Kidney glomerular epithelial cell (primary cell): ENCODE measurements around the gene ARID1B.
A peak's percentile ranks its signal among the peaks of the same experiment; 100 is the strongest.

Experiments
- DNase-seq: peaks from one replicate; lab custom pipeline; 2025; lab: John Stamatoyannopoulos, UW

The ARID1B gene

DNA sequence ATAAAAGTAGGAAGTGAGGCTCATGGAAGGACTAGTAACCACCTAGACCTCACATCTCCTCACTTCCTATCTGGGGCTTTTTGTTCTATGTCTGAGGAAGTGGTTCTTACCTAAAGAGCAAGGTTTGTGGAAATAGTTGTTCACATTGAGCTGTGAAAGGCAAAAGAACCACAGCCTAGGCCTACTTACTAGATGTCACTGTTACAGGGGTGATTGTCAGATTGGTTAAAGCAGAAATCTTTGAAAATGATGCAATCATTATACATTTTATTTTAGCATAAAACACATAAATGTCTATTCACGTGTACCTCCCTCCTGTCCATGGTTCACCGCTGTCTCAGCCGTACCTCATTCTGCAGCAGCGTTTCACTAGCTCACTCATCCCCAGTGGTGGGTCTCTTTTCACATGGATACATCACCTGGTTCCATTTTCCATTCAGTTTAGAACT is 277.4 kb downstream of the ARID1B start:
- no peak for DNase-seq

DNA sequence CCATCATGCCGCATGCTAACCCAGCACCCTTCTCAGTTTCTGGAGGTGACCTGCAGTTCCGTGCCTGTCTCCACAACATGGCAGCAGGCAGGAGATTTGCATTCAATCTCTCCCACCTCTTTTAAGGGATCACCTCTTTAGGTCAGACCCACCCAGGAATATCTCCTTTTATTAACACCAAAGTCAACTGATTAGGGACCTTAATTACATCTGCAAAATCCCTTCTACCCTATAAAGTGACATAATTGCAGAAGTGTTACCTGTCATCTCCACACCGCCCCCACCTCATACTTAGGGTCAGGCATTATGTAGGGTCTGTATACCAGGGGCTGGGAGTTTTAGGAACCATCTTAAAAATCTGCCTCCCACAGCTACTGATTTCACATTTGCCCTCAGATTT is 278.7 kb downstream of the ARID1B start:
- DNase-seq = no peak

DNA sequence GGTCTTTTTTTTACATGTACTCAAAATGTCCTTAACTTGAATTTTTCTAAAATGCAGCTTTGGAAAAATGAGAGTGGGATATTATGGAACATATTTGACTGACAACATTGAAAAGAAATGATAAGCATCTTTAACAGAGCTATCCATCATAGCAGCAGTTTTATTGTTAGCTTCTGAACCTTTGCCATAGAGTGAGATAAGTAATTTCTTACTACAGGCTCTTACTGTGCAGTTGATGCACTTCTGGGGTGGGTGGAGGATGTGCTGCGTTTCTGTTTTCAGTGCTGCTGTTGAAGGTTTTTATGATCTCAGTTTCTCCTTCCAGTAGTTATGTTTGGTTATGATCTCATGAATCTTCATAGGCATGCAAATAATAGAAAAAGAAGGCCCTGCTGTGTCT is 279.1 kb downstream of the ARID1B start:
- DNase-seq = no peak

GRCh38 chr6:157058574-157058973 is 281.4 kb downstream of the ARID1B start:
- no peak for DNase-seq

DNA sequence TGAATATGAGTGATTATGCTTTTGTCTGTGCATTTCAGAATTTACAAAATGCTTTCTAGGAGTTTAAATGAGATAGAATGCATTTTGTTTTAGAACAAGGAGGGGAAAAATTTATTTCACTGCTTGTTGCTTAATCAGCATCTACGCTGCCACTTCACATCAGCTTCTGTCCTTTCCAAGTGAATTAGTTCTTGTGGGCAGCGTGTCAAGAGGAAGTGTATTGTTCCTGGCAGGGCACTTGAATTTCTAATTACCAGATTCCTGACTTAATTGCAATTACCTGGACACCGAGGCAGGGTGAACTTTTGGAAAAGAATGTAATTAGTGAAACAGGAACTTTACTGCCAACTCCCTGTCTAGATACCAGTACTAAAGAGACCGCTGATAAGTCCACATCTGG is 282.6 kb downstream of the ARID1B start:
- DNase-seq = no peak

- DNase-seq = peak; percentile 32
Observed at GRCh38 chr6:157060440-157060952, 283.3 kb downstream of the ARID1B start.

DNA sequence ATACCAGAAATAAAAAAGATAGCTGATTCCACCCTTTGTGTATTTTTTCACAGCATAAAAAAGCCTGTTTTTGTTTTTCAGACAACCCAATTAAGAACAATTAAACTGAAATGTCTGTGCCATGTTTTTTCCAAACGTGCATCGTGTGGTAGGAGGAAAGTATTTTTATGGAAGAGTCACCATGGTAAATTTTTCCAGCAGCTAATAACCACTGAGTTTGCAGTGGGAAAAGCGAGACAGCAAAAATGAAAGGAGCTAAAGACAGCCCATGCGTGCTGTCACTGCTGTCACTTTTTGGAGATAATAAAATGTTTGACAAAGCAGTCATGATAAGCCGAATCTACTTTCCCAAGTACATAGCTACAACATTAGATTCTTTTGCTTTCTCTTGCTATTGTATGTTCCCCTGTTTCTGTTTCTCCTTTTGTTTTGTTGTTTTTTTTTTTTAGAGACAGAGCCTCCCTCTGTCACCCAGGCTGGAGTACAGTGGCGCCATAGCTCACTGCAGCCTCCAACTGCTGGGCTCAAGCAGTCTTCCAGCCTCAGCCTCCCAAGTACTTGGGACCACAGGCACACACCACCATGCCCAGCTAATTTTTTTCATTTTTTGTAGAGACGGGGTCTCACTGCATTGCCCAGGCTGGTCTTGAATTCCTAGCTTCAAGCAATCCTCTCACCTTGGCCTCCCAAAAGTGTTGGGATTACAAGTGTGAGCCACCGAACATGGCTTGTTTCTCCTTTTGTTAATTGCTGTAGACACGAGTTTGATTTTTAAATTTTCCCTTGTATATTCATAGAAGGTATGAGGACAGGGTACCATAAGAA is 284.8 kb downstream of the ARID1B start:
- no peak for DNase-seq

DNA sequence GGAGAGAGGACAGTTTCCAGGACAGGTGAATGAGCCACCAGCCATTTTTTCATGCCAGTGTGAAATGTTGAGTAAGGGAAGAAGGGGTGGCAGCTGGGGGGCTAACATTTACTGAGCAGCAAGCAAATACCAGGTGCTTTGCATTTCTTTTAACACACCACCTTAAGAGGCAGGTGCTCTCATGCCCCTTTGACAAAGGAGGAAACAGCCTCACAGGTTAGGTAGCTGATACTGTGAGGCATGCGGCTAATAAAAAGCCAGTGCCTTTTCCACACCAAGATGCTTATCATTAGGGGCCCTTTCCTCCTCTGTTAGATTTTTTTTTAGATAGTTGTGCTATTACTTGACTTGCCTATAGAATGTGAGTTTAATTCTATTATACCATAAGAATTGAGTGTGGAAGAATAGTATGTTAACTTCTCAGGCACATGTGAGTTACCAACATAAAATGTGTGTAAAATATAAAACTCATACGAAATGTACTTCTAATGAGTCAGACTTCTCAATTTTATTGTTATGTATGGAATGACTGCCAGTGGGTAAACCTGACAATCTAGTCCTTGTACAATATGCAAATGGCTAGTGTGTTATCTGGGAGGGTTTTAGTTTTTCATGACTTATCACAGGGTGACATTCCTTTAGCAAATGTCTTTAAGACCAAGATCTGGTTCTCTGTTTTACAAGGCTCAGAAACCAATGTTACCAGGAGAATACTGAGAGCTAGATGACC is 286.2 kb downstream of the ARID1B start:
- no peak for DNase-seq

- DNase-seq = no peak
Observed at GRCh38 chr6:157063923-157064322, 286.7 kb downstream of the ARID1B start.

DNA sequence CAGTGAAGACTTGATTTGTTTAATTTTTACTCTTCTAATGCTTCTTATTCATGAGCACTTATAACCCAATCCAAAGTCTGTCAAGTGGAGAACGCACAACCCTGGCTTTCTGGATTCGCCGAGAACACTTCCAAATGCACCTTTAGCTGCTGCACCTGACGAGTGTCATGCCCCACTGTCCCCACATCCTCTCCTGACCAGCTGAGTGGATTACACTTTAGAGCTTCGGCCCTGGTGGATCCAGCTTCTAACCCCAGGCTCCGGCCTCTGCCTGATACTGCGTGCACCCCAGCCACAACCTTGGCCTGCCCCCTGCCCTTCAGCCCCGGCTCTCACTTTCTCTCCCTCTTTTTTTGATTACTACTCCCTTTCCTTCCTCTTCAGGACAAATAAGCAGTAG is 287.3 kb downstream of the ARID1B start:
- DNase-seq = no peak

DNA sequence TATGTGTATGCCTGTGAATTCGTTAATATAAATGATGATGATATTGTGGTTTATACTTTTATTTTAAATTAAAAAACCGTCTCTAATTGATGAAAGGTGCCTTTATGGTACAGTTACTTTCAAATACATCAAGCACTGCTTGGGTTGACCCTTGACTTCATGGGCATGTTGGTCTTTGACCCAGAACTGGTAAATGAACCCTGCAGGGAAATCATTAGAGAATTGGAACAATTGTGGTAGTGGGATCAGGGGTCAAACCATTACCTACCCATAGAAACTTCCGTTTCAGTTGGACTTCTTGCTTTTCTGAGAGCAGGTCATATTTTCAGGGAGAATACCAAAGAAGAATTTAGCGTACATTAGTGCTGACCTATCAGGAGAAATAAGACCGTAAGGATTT is 288.2 kb downstream of the ARID1B start:
- DNase-seq = no peak

DNA sequence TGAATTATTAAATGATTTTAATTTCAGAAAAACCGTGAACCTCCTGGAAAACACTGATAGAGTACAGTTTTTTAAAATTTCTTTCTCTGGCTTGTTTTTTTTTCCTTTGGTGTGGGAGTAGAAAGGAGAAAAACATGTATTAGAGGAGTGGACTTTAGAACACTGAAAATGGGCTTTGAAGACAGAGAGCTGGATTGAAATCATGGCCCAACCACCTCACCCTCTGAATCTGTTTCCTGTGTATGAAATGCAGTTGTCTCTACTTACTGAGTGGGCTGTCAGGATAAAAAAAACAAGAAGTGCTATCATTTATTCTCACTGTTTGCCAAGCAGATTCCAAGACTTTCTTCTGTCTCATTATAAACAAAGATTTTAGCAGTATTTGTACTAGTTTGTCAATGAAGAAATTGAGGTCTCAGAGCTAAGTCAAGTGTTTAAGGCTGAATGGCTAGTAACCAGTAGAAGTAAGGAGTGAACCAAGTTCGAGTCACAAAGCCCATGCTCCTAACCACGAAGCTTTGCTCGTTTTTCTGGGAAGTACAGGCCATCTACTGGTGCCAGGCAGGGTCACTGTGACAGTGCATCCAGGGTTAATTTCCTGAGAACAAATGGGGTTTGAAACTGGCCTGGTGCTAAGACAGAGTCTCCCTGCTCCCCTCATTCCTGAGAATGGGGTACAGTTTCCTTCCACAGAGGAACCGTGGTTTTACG is 289.8 kb downstream of the ARID1B start:
- no peak for DNase-seq

DNA sequence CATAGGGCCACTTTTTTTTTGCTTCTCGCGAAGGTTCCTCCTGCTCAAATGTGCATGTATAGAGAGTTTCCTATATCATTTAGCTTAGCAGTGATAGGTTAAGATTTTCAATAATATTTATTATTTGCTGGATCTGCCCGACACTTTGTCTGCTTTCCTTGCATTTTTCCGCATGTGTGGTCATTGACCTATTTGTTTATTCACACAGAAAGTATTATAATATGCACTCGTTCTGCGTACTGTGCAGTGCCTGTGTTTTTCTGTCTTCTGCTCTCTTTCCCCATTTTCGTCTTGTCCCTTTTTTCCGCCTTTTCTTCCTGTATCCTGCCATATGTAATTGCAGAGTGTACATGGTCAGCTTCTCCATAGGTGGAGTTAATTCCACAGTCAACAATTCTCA is 290.3 kb downstream of the ARID1B start:
- DNase-seq = no peak

- peak; percentile 61 for DNase-seq
Observed at GRCh38 chr6:157068691-157069324, 291.6 kb downstream of the ARID1B start.

DNA sequence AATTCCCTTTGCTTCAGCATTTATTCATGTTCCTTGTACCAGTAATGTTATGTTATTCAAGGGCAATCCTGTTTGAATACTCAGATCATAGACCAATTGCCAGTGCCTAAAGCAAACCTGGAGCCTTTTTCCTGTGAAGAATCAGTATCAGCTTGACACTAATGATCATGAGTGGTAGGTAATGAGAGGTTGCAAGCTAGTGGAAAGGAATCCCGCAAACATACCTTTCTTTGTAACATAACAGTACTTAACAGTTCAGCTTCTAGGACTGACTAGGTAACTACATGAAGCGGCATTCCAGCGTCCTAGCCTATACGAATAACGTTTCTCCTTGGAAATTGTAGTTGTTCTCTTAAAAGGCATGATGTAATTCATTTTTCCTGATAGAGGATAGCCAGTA is 292.4 kb downstream of the ARID1B start:
- peak; percentile 38 for DNase-seq

DNA sequence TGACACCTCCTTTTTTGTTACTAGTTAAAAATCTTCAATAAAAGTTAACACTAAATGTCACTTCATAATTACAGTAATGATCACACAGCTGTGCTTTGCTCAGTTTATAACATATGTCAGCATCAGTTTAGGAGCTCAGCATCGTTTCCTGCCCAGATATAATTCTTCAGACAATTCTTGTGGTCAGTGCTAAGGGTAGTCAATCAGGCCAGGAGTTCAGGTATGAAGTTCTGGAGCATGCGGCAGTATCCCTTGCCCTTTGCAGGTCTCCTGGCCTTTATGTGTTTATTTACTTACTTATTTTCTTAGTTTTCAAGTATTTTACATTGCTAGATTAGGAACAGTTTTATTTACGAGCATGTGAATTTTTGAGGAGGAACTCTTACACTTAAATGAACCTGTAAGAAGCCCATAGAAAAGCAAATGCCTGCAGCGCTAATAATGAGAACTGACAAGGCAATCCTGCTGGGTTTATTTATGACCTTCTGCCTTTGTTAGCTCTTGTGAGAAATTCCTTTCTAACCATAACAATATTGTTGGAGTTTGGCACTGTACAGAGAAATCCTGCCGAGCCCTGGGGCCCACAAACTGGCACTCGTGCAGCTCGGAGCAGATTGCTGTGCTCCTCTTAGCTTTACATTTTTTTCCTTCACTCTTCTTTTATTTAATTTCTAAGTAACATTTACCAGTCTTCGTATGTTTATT is 293.4 kb downstream of the ARID1B start:
- no peak for DNase-seq

- no peak for DNase-seq
Observed at GRCh38 chr6:157072128-157072527, 294.9 kb downstream of the ARID1B start.

DNA sequence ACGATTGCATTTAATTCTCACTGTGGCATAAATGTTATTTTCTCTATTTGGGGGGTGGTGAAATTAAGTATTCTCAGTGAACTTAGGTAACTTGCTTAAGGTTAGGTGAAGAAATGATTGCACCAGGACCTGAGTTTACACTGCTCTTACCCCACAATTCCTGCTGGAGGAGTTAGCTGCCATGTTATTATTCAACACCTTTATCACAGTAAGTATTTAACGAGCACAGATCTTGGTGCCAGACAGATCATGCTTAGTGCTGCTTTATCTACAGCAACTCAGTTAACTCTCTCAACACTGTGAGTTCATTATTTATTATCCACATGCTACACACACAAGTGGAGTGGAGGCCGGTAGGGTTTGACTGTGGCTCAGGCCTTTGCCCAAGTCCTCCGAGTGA is 296.4 kb downstream of the ARID1B start:
- DNase-seq = no peak

DNA sequence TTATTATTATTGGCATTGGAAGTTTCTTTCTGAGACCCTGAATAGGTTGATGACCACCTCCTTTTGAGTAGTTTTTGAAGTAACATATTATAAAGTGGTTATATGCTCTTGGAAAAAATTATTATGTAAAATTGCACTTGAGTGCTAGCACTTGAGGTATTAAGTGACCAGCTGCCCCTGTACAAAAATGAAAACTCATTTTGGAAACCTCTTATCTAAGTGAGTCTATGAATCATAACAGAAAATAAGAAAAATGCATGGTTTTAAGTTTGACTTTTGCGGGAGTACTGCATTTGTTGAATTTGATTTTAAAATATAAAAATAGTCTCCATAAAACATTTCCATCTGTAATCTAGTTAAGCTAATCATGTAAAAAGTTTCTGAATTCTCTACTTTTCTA is 297.8 kb downstream of the ARID1B start:
- DNase-seq = no peak

DNA sequence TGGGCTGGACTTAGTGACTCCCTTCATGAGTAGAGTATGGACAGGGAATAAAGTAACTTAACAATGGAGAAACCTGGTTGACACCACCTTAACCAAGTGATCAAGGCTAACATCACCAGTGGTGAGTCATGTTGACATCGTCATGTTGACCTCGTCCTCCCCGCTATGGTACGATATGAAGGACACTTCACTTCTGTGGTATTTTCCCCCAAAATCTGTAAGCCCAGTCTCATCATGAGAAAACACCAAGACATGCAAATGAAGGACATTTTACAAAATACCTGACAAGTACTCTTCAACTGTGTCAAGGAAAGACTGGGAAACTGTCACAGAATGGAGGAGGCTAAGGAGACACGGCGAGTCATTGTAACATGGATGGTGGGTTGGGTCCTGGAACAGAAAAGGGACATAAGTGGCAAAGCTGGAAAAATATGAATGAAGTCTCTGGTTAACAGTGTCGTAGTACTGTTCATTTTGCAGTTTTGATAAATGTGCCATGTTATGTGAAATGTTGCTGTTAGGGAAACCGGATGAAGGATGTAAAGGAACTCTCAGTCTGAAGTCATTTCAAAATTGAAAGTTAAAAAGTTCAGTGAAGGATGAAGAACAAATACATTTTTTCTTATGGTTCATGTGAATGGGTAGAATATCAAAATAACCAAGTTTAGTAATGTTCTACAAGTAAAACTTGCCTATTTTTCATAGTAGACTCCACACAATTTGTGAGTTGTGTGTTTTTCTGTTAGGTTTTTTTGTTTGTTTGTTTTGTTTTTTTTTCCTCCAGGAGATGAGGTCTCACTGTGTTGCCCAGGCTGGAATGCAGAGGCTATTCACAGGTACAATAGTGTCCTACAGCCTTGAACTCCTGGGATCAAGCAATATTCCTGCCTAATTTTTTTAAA is 298.6 kb downstream of the ARID1B start:
- DNase-seq = no peak
